ENCODE data around the gene DOCK11. TPM values are rescaled to one million over a fixed set of nuclear protein-coding genes. Genes with fewer than 3 reads are reported as not detected.

DOCK11 gene
- total RNA-seq, 1 donor from 2014 or later, result 22.1 TPM

DNA sequence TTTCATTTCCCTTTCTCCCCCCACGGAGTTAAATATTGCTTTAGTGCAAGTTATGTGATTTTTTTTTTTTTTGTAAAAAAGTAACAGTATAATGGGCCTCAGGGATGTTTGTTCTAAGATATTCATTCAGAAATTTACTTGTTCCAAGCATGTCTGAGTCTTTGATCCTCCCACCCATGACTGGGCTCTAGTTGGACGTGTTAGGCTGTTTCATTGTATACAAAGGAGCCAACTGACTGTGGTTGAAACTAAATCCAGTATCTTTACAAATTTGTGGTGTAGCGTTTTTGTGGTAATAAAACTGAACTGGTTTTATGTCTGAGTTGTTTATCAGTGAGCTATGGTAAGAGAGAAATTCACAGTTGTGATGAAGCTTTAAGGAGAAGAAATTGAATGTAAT, 74.1 kb downstream of the DOCK11 start:
- DNase-seq (ENCODE audit: low spot score), result no peak
- no peak overlapping the region for H3K27ac Mint-ChIP-seq (ENCODE audit: unreplicated experiment)
- H3K4me1 Mint-ChIP-seq (ENCODE audit: low read depth), result no peaks in the 10 kb centered on the region
- no peak overlapping the region for H3K4me3 Mint-ChIP-seq (ENCODE audit: unreplicated experiment)
- H3K9me3 Mint-ChIP-seq (ENCODE audit: low read depth), result no peaks in the 10 kb centered on the region
- H3K36me3 Mint-ChIP-seq (ENCODE audit: low read depth), result peaks cover 8% of the 10 kb centered on the region
- no peaks in the 10 kb centered on the region for H3K27me3 Mint-ChIP-seq (ENCODE audit: low read depth)
- TF ChIP-seq, protein P1, sequence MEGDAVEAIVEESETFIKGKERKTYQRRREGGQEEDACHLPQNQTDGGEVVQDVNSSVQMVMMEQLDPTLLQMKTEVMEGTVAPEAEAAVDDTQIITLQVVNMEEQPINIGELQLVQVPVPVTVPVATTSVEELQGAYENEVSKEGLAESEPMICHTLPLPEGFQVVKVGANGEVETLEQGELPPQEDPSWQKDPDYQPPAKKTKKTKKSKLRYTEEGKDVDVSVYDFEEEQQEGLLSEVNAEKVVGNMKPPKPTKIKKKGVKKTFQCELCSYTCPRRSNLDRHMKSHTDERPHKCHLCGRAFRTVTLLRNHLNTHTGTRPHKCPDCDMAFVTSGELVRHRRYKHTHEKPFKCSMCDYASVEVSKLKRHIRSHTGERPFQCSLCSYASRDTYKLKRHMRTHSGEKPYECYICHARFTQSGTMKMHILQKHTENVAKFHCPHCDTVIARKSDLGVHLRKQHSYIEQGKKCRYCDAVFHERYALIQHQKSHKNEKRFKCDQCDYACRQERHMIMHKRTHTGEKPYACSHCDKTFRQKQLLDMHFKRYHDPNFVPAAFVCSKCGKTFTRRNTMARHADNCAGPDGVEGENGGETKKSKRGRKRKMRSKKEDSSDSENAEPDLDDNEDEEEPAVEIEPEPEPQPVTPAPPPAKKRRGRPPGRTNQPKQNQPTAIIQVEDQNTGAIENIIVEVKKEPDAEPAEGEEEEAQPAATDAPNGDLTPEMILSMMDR (IDR thresholded peaks at IDR 0.05), result no peak

DNA sequence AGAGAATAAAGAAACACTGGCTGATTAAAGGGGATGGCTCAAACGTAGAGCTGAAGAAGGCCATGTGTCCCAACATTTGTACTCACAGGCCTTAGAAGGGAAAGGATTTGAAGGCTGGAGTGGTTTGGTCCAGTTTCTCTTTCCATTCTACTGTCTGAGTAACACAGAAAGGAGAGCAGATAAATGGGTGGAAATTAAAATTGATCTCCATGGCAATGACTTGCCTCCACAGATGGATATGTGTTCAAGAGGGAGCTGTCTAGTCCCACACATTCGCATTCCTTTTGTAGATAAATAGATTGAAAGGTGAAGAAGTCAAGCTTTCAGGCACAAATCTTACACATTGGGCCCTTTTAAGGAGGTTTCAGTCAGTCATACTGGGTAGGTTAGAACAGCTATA, 74.6 kb downstream of the DOCK11 start:
- Mint-ChIP-seq H3K36me3 (ENCODE audit: low read depth) (peaks cover 8% of the 10 kb centered on the region), H3K27ac (ENCODE audit: unreplicated experiment) (no peak overlapping the region), H3K27me3 (ENCODE audit: low read depth) (no peaks in the 10 kb centered on the region), H3K4me3 (ENCODE audit: unreplicated experiment) (no peak overlapping the region), H3K4me1 (ENCODE audit: low read depth) (no peaks in the 10 kb centered on the region), H3K9me3 (ENCODE audit: low read depth) (no peaks in the 10 kb centered on the region)
- no peak for DNase-seq (ENCODE audit: low spot score)
- TF ChIP-seq, protein P1 (IDR thresholded peaks at IDR 0.05), result no peak

DNA sequence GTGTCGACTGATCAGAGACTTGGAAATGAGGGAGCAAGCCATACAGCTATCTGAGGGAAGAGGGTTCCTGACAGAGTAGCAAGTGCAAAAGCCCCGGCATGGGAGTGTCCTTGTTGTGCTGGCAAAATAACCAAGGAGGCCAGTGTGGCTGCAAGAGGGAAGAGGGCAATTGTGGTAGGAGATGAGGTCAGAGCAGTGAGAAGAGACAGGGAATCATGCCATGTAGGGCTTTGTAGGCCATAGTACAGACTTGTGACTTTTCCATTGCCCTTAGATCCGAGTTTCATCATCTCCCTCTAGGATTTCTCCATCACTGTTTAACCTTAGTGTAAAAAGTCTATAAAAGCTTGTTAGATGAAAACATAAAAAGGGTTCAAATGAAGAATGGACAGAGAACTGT, 76.2 kb downstream of the DOCK11 start:
- TF ChIP-seq, protein P1 (IDR thresholded peaks at IDR 0.05), result no peak
- Mint-ChIP-seq H3K4me3 (ENCODE audit: unreplicated experiment) (no peak overlapping the region), H3K27ac (ENCODE audit: unreplicated experiment) (no peak overlapping the region), H3K27me3 (ENCODE audit: low read depth) (no peaks in the 10 kb centered on the region), H3K4me1 (ENCODE audit: low read depth) (no peaks in the 10 kb centered on the region), H3K9me3 (ENCODE audit: low read depth) (no peaks in the 10 kb centered on the region), H3K36me3 (ENCODE audit: low read depth) (peaks cover 8% of the 10 kb centered on the region)
- no peak for DNase-seq (ENCODE audit: low spot score)

DNA sequence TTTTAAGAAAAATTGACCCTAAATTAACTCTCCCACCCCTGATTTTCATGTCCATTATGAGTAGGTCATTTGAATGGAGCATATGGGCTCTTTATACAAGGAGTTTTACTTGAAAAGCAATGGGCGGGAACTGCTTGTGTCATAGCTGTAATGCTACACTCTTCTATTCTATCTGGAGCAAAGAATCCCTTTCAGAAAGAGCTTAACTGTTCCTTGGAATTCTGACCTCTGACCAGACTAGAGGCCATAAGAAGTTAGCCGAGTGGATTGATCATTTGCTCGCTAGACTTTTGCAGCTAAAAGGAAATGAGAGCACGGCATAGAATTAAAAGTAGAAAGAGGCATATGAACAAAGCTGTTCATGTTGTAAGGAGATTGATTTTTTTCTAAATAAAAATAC, 79.1 kb downstream of the DOCK11 start:
- no peaks in the 10 kb centered on the region for H3K9me3 Mint-ChIP-seq (ENCODE audit: low read depth)
- H3K4me1 Mint-ChIP-seq (ENCODE audit: low read depth), result peaks cover 2% of the 10 kb centered on the region
- H3K27ac Mint-ChIP-seq (ENCODE audit: unreplicated experiment), result no peak overlapping the region
- H3K4me3 Mint-ChIP-seq (ENCODE audit: unreplicated experiment), result no peak overlapping the region
- H3K27me3 Mint-ChIP-seq (ENCODE audit: low read depth), result no peaks in the 10 kb centered on the region
- H3K36me3 Mint-ChIP-seq (ENCODE audit: low read depth), result peaks cover 8% of the 10 kb centered on the region
- DNase-seq (ENCODE audit: low spot score), result no peak
- TF ChIP-seq, protein P1 (IDR thresholded peaks at IDR 0.05), result no peak

DNA sequence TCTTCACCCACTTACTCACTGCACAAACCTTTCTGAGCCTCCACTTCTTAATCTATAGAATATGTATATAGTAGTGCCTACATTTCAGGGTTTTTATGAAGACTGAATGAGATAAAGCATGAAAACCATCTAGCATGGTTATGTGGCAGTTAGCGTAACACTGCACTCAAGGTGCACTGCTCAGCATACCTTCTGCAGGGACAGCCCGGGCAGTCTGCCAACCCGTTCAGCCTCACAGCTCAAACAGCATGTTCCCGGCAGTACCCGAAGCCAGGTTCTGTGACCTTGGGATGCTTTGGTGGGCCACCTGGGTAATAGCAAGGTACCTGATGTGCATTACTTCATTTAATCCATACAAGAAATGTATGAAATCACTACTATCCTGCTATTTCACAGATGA, 81.4 kb downstream of the DOCK11 start:
- no peak for DNase-seq (ENCODE audit: low spot score)
- no peak overlapping the region for H3K27ac Mint-ChIP-seq (ENCODE audit: unreplicated experiment)
- peaks cover 4% of the 10 kb centered on the region for H3K36me3 Mint-ChIP-seq (ENCODE audit: low read depth)
- H3K27me3 Mint-ChIP-seq (ENCODE audit: low read depth), result no peaks in the 10 kb centered on the region
- no peaks in the 10 kb centered on the region for H3K9me3 Mint-ChIP-seq (ENCODE audit: low read depth)
- no peak overlapping the region for H3K4me3 Mint-ChIP-seq (ENCODE audit: unreplicated experiment)
- H3K4me1 Mint-ChIP-seq (ENCODE audit: low read depth), result peaks cover 7% of the 10 kb centered on the region
- TF ChIP-seq, protein P1 (IDR thresholded peaks at IDR 0.05), result no peak
